ENCODE measurements around the gene ELMO1.

GRCh38 chr7:37342688-37343471 lies 105.8 kb downstream of the ELMO1 start:
- TF ChIP-seq POLR2A (IDR thresholded peaks at IDR 0.05) = peak in 1 of 3 donors; percentile 32
- TF ChIP-seq, protein P1, sequence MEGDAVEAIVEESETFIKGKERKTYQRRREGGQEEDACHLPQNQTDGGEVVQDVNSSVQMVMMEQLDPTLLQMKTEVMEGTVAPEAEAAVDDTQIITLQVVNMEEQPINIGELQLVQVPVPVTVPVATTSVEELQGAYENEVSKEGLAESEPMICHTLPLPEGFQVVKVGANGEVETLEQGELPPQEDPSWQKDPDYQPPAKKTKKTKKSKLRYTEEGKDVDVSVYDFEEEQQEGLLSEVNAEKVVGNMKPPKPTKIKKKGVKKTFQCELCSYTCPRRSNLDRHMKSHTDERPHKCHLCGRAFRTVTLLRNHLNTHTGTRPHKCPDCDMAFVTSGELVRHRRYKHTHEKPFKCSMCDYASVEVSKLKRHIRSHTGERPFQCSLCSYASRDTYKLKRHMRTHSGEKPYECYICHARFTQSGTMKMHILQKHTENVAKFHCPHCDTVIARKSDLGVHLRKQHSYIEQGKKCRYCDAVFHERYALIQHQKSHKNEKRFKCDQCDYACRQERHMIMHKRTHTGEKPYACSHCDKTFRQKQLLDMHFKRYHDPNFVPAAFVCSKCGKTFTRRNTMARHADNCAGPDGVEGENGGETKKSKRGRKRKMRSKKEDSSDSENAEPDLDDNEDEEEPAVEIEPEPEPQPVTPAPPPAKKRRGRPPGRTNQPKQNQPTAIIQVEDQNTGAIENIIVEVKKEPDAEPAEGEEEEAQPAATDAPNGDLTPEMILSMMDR (IDR thresholded peaks at IDR 0.05 in 8 of 11, conservative IDR thresholded peaks at IDR 0.05 in 3 of 11) = peak in 9 of 11 experiments; percentile 29 to 71 (median 50)
- peak; percentile 68 to 81 (median 76) for TF ChIP-seq POLR2AphosphoS5 (IDR thresholded peaks at IDR 0.05)

All from spleen (tissue), 7 donors.